PC-9 (cell line): ENCODE measurements around the gene ADAMTSL1. TPM values are rescaled to one million over a fixed set of nuclear protein-coding genes. Genes with fewer than 3 reads are reported as not detected.

Source experiments
- BruUV-seq: library from RNA; stranded (reverse); fragments of 400-500 nt; replicated peaks from 2 replicates; lab custom pipeline; 2021; lab: Mats Ljungman, UMichigan
- CTCF ChIA-PET: fragments of 300-600 bp; sonication (Branson Sonifier 250); formaldehyde crosslinking; loops from one replicate; lab custom pipeline; 2022; ENCODE audit warnings: antibody characterized with exemption; lab: Charles Lee
- POLR2A ChIA-PET: fragments of 300-600 bp; sonication (Branson Sonifier 250); formaldehyde crosslinking; loops from one replicate; lab custom pipeline; 2022; ENCODE audit warnings: antibody characterized with exemption; ENCODE audit not compliant: unreplicated experiment; lab: Charles Lee
- DNase-seq, 2 experiments: peaks; one replicate each; pipeline versions ENCODE4 v3.0.0 to v3.0.0-alpha.2; 2015 to 2022; ENCODE audit warnings: mixed read lengths in 1 of 2
- H2AFZ ChIP-seq: fragments of 200-600 bp; sonication (generic); 2 replicates; pipeline ENCODE4 v1.8.1; 2017; ENCODE audit warnings: antibody characterized with exemption
- H3F3A ChIP-seq: fragments of 200-600 bp; sonication (generic); 2 replicates; pipeline ENCODE4 v1.8.1; 2017; ENCODE audit warnings: antibody characterized with exemption, mild to moderate bottlenecking, low read depth; ENCODE audit not compliant: insufficient read depth
- H3K27ac ChIP-seq: fragments of 200-600 bp; sonication (generic); 2 replicates; pipeline ENCODE4 v1.6.1; 2016; ENCODE audit warnings: mixed run types
- H3K27me3 ChIP-seq: fragments of 200-600 bp; sonication (generic); 2 replicates; pipeline ENCODE4 v1.6.1; 2016; ENCODE audit warnings: low read depth, mixed run types; ENCODE audit not compliant: insufficient read depth
- H3K36me3 ChIP-seq: fragments of 200-600 bp; sonication (generic); 2 replicates; pipeline ENCODE4 v1.6.1; 2016; ENCODE audit warnings: low read depth, mixed run types
- H3K4me1 ChIP-seq: fragments of 200-600 bp; sonication (generic); replicated peaks from 2 replicates; pipeline ENCODE4 v1.6.1; 2016; ENCODE audit warnings: mixed run types; ENCODE audit not compliant: insufficient read depth
- H3K4me2 ChIP-seq: fragments of 200-600 bp; sonication (generic); 2 replicates; pipeline ENCODE4 v1.6.1; 2017; ENCODE audit warnings: mixed run types
- H3K4me3 ChIP-seq: fragments of 200-600 bp; sonication (generic); 2 replicates; pipeline ENCODE4 v1.6.1; 2016; ENCODE audit warnings: mixed run types
- H3K79me2 ChIP-seq: fragments of 200-600 bp; sonication (generic); 2 replicates; pipeline ENCODE4 v1.6.1; 2017; ENCODE audit warnings: low read depth, mixed run types
- H3K9me2 ChIP-seq: fragments of 200-600 bp; sonication (generic); 2 replicates; pipeline ENCODE4 v1.8.1; 2017; ENCODE audit warnings: mild to moderate bottlenecking; ENCODE audit not compliant: insufficient read depth
- H3K9me3 ChIP-seq: fragments of 200-600 bp; sonication (generic); 2 replicates; pipeline ENCODE4 v1.8.1; 2016; ENCODE audit warnings: low read depth; ENCODE audit not compliant: insufficient read depth
- H4K20me1 ChIP-seq: fragments of 200-600 bp; sonication (generic); 2 replicates; pipeline ENCODE4 v1.8.1; 2017; ENCODE audit not compliant: insufficient read depth
- CTCF ChIP-seq: fragments of 200-600 bp; sonication (generic); conservative IDR thresholded peaks from 2 replicates; pipeline ENCODE4 v1.6.1; 2017; ENCODE audit warnings: mixed run types, antibody characterized with exemption, mild to moderate bottlenecking, moderate library complexity
- EZH2 ChIP-seq: fragments of 200-600 bp; sonication (generic); IDR thresholded peaks from 2 replicates; pipeline ENCODE4 v1.8.0; 2017; ENCODE audit warnings: antibody characterized with exemption, low read depth
- intact Hi-C: fragments of 100-400 bp; cut with micrococcal nuclease; formaldehyde crosslinking; loops from one replicate; pipeline ENCODE4 v1.10.0; 2022; ENCODE audit not compliant: unreplicated experiment
- total RNA-seq: library from RNA; stranded (reverse); gene quantifications from 2 replicates; pipeline ENCODE4 v1.2.3, GENCODE V29; 2021

The ADAMTSL1 gene
- total RNA-seq, 1 experiment from 2014 or later: not detected

DNA sequence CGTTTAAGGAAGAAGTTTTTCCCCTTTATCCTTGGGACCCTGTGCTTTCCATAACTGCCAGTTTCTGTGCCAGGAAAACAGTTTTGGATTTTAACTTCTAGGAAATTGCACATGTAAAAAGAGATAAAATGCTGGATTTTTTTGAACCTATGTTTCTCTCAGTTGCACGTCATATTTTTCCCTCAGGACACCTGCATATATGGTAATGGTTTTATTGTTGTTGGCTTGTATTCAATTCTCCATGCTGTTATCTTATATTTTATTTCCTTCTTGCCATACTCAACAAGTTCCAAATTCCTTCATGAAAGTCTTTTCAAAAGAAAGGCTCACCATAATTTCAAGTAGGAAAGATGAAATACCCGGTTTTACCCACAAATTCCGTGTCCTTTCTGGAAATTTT lies 7.9 kb upstream of the ADAMTSL1 start:
- BruUV-seq: no TSS peak
- no peaks in the 10 kb centered on the region for H3F3A ChIP-seq
- no peak overlapping the region for H3K4me2 ChIP-seq
- H2AFZ ChIP-seq: no peak overlapping the region
- ChIA-PET POLR2A (no interaction called here), CTCF (no interaction called here)
- H3K9me2 ChIP-seq: no peaks in the 10 kb centered on the region
- intact Hi-C loops: no loop called here
- no peaks in the 10 kb centered on the region for H3K79me2 ChIP-seq
- no peaks in the 10 kb centered on the region for H3K36me3 ChIP-seq
- TF ChIP-seq CTCF: no peak
- no peak for TF ChIP-seq EZH2
- H4K20me1 ChIP-seq: no peaks in the 10 kb centered on the region
- H3K4me1 ChIP-seq: no peaks in the 10 kb centered on the region
- no peak for DNase-seq
- H3K27me3 ChIP-seq: no peaks in the 10 kb centered on the region
- no peak overlapping the region for H3K27ac ChIP-seq
- H3K4me3 ChIP-seq: no peak overlapping the region
- H3K9me3 ChIP-seq: no peaks in the 10 kb centered on the region

DNA sequence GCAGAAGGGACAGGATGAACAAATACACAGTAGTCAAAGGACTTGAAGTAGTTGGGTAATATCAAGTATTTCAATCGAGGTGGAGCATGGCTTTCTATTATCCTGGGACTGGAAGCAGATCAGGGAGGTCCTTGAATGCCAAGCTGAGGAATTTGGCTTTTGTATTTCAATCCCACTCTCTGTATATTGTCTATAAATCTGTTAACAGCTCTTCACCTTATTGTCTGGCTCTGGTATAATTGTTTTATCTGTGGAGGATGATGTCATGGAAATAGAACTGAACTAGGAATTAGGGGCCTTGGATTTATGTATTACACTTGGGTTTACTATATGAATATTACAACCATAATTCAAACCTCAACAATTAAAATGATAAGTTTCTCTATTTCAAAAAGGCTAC lies 6.3 kb upstream of the ADAMTSL1 start:
- H3K9me3 ChIP-seq: no peaks in the 10 kb centered on the region
- no peaks in the 10 kb centered on the region for H3K9me2 ChIP-seq
- POLR2A ChIA-PET: no interaction called here
- no peak overlapping the region for H3K4me2 ChIP-seq
- TF ChIP-seq CTCF: no peak
- no peak for TF ChIP-seq EZH2
- no peaks in the 10 kb centered on the region for H3K79me2 ChIP-seq
- no peaks in the 10 kb centered on the region for H3F3A ChIP-seq
- intact Hi-C loops: no loop called here
- no TSS peak for BruUV-seq
- no peaks in the 10 kb centered on the region for H3K27me3 ChIP-seq
- H2AFZ ChIP-seq: no peak overlapping the region
- no peak for DNase-seq
- no peak overlapping the region for H3K27ac ChIP-seq
- CTCF ChIA-PET: no interaction called here
- no peak overlapping the region for H3K4me3 ChIP-seq
- H3K4me1 ChIP-seq: no peaks in the 10 kb centered on the region
- no peaks in the 10 kb centered on the region for H4K20me1 ChIP-seq
- H3K36me3 ChIP-seq: no peaks in the 10 kb centered on the region

GRCh38 chr9:18472435-18472834 lies 1.5 kb upstream of the ADAMTSL1 start:
- H3K9me2 ChIP-seq: no peaks in the 10 kb centered on the region
- intact Hi-C loops: no loop called here
- POLR2A ChIA-PET: no interaction called here
- no peak overlapping the region for H3K4me3 ChIP-seq
- no peak overlapping the region for H2AFZ ChIP-seq
- BruUV-seq: no TSS peak
- H3K9me3 ChIP-seq: no peaks in the 10 kb centered on the region
- TF ChIP-seq CTCF (no peak), EZH2 (no peak)
- H3K27ac ChIP-seq: no peak overlapping the region
- H3K4me2 ChIP-seq: no peak overlapping the region
- H3K79me2 ChIP-seq: no peaks in the 10 kb centered on the region
- H3K36me3 ChIP-seq: no peaks in the 10 kb centered on the region
- H3K27me3 ChIP-seq: no peaks in the 10 kb centered on the region
- CTCF ChIA-PET: no interaction called here
- no peak for DNase-seq
- H3F3A ChIP-seq: no peaks in the 10 kb centered on the region
- no peaks in the 10 kb centered on the region for H3K4me1 ChIP-seq
- H4K20me1 ChIP-seq: no peaks in the 10 kb centered on the region
